GM21526 (cell line): ENCODE measurements around the gene EPHA5.

Experiments used
- ATAC-seq: cut with Tn5 transposase; IDR thresholded peaks from one replicate; pipeline ENCODE4 v1.9.1; 2021; ENCODE audit warnings: moderate library complexity; ENCODE audit not compliant: unreplicated experiment, low FRiP score

The EPHA5 gene

GRCh38 chr4:65508168-65508567 lies 162.1 kb downstream of the EPHA5 start:
- ATAC-seq: no peak

- no peak for ATAC-seq
These were observed 168.1 kb downstream of the EPHA5 start for GRCh38 chr4:65502131-65502701.

GRCh38 chr4:65498606-65499005 lies 171.7 kb downstream of the EPHA5 start:
- no peak for ATAC-seq

- ATAC-seq: no peak
These were observed 174.8 kb downstream of the EPHA5 start for GRCh38 chr4:65495439-65495838.

DNA sequence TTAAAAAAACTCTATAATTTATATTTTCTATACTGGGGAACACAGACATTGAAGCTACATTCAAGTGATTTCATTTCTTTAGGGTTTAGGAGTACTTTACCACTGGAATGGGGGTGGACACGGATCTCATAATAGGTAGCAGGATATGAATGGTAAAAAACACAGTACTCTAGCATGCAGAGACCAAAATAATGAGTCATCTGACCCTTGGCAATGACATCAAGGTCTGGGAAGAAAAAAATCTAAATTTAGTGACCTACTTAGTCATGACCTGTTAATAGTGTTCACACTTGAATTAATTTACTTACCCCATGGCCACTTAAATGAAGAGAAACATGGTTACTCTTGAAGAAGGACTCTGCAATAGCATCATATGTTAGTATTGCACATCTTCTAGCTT lies 187.9 kb downstream of the EPHA5 start:
- ATAC-seq: no peak

DNA sequence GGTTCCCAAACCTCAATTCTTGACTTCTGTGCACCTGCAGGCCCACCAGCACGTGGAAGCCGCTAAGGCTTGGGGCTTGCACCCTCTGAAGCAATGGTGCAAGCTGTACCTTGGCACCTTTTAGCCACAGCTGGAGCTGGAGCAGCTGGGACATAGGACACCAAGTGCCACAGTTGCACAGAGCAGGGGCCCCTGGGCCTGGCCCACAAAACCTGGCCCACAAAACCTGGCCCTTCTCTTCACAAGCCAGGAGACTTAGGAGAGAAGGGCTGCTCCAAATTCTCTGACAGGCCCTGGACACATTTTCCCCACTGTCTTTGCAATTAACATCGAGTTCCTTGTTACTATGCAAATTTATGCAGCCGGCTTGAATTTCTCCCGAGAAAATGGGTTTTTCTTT lies 197.8 kb downstream of the EPHA5 start:
- no peak for ATAC-seq

DNA sequence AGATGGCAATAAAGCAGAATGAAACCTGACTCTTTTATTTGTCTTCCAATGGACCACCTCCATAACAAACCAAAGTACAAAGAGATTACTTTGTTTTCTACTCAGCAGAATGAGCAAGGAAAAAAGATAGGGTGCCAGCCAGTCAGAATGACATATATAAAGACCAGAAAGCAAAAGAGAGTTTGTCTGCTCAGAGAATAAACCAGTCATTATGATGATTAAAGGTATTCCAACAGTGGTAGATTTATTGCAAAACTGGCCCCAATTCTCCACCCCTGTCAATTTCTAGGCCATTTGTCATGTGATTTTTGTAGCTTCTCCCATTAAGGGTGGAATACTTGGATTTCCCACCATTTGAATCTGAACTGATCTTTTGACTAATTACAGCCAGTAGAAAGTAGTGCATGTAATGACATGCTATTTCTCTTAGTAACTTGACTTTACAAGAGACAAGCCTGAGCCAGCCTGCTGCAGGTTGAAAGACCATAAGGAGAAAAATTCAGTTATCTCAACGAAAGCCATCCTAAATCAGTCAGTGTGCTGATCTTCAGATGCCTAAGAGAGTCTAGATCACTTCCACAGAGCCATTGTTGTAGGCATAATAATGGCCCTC lies 203.1 kb downstream of the EPHA5 start:
- no peak for ATAC-seq

- ATAC-seq: no peak
These were observed 208.5 kb downstream of the EPHA5 start for GRCh38 chr4:65461781-65462180.

- no peak for ATAC-seq
These were observed 213.3 kb downstream of the EPHA5 start for GRCh38 chr4:65457011-65457410.

DNA sequence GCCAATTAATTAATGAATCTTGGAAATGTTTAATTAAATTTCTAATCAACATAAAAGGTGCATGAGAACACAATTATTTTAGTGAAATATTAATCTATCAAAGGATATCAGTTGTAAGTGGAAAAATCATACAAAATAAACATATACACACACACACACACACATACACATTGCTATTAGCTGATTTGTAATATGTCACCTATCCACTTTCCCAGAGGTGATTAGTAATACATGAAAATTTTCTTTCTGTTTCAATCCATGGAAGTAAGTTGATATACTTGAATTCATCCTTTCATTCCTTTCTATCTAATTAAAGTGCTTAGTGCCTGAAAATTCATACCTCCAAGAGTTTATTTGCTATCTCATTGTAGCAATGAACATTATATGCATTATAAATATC lies 213.7 kb downstream of the EPHA5 start:
- no peak for ATAC-seq

GRCh38 chr4:65453398-65453797 lies 216.9 kb downstream of the EPHA5 start:
- ATAC-seq: no peak

- ATAC-seq: no peak
These were observed 219.4 kb downstream of the EPHA5 start for GRCh38 chr4:65450899-65451298.

DNA sequence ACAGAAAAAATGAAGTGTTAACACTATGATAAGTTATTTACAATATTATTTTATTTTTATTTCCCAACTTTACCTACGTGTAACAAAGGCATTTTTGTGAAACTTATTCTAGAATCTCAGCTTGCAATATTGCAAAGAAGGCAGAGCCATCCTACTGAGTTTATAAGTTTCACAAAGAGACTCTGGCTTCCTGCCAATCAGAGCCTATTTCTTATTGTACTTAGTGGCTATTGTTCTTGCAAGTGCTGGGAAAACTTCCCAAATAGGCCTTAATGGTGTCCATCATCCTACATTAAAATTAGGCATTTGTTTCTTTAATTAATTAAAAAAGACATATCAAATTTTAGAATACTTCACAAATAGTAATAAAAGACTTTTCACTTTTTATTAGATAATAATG lies 233.2 kb downstream of the EPHA5 start:
- no peak for ATAC-seq

DNA sequence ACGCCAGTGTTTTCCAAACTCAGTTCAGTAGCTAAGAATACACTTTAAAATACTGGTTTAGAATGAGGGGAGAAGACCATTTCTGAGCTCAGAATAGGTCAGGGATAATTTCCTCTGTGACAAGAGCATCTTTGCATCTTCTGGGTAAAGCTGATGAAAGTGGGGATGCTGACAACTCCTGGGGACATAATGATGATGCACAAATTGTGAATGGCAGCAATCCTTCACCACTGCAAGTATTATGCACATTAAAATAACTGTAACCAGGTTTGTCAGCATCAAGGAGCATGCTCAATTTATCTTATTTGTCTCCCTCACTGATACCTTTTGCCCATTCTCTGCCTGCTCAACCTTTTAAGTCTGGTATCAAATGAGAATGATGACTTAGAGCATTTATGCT lies 248.2 kb downstream of the EPHA5 start:
- no peak for ATAC-seq

DNA sequence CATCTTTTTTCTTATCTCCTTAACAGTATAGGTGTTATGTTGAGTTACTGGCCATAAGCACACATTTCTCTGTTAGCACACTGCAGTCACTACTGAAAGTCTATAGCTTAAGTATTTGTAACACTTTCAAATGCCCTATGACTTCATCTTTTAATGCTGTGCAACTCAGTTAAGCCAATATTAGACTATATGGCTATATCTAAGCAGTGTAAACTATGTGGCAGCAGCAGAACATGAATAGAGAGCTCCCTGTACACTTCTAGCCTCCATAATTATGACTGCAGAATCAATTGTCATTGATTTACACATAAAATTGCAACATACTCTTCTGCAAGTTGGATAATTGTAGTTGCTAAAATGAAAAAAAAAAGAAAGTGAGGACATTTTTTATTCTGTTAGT lies 250.3 kb downstream of the EPHA5 start:
- ATAC-seq: no peak

- ATAC-seq: no peak
These were observed 253.4 kb downstream of the EPHA5 start for GRCh38 chr4:65416891-65417290.

- ATAC-seq: no peak
These were observed 262.8 kb downstream of the EPHA5 start for GRCh38 chr4:65407483-65407882.

DNA sequence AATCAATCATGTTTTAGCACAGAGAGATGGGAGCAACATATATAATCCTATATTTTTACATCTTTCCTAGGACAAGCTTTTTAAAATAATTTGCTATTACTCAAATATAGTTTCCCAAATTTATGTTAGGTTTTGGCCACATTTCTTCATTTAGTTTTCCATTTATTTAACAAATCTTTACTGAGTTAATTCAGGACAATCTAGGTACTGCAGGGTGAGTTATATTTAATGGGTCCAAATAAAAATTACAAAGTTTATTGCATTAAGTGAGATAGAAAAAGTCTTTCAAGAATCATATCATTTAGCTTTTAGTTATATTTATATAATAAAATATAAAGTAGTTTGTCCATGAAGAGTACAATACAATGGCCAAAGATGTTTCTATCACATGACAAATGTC lies 269.2 kb downstream of the EPHA5 start:
- no peak for ATAC-seq

- no peak for ATAC-seq
These were observed 271.2 kb downstream of the EPHA5 start for GRCh38 chr4:65399084-65399483.

DNA sequence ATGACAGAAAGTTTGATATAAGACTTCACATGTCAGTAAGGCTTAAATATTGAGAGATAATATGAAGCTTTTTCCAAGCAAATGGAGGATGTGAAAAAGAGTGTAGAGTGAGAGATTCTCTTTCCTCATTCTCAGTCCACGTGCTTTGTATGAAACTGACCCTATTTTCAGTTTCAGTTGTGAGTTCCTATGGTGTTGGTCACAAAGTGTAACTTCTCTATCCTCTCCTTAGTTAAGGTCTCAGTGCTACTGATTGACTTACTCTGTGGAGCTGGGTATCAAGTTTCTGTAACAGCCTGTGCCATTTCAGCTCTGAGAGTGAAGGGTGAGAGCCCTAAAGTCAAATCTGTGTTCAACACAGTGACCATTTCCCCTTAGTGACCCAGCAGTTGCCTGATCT lies 277.2 kb downstream of the EPHA5 start:
- ATAC-seq: no peak

DNA sequence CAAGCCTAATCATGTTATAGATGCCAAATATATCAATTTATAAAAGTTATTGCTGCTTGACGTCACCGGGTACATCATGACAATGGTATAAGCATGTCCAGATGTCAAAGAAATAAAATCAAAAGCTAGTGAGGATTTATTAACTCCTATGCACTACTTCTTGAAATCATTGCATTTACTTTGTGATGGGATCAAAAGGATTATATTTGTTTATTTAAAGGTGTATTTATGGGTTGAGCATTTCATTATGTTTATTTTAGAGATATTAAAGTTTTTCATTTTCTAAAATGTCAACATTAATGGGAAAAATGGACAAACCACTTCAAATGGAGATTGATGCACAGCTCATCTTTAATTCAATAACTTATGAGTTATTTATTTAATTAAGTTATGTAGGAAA lies 277.8 kb downstream of the EPHA5 start:
- ATAC-seq: no peak

GRCh38 chr4:65391814-65392213 lies 278.5 kb downstream of the EPHA5 start:
- no peak for ATAC-seq

DNA sequence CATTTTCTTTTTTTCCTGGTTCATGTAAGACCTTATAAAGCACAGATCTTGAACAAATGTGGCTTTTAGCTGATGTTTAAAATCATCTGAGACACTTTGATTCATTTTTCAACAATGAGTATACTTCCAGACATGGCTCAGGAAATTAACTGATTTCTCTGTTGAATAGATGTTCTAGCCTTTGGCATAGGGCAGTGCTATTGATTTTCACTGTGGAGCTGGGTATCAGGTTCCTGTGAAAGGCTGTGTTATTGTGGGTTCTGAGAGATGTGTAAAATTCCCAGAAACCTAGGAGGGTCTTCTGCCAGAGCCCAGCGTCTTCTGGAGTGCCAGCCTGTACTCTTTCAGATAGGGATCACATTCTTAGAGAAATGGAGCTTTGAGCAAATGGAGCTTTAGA lies 278.9 kb downstream of the EPHA5 start:
- ATAC-seq: no peak
